Heart left ventricle (tissue), 16 donors: ENCODE measurements around the gene CLEC16A. TPM values are rescaled to one million over a fixed set of nuclear protein-coding genes. Genes with fewer than 3 reads are reported as not detected.
A peak's percentile ranks its signal among the peaks of the same experiment; 100 is the strongest.

Source experiments
- ATAC-seq, 4 donors: fragments of 200-7000 bp; cut with Tn5 transposase; one replicate each; pipeline ENCODE4 v1.9.1; 2020 to 2022; ENCODE audit warnings: moderate library complexity in 4 of 4, mild to moderate bottlenecking in 3 of 4, moderate number of reproducible peaks in 1 of 4
- DNase-seq, 5 donors: peaks; one replicate each; pipeline ENCODE4 v3.0.0-alpha.2; 2020
- H3K27ac ChIP-seq, 12 donors: fragments of 200-600 bp; sonication (generic) in 4 of 12; one replicate each; pipeline versions ENCODE4 v1.5.0 to v1.8.0; 2016 to 2022; ENCODE audit warnings: mild to moderate bottlenecking in 2 of 12
- H3K27me3 ChIP-seq, 9 donors: fragments of 200-600 bp; sonication (generic) in 2 of 9; one replicate each; pipeline versions ENCODE4 v1.5.1 to v1.8.0; 2016 to 2022; ENCODE audit warnings: mild to moderate bottlenecking in 3 of 9
- H3K36me3 ChIP-seq, 9 donors: fragments of 200-600 bp; sonication (generic) in 2 of 9; one replicate each; pipeline versions ENCODE4 v1.5.0 to v1.8.0; 2018 to 2022; ENCODE audit warnings: mild to moderate bottlenecking in 2 of 9
- H3K4me1 ChIP-seq, 12 donors: fragments of 200-600 bp; sonication (generic) in 4 of 12; one replicate each; pipeline versions ENCODE4 v1.5.0 to v1.8.0; 2016 to 2022; ENCODE audit warnings: mild to moderate bottlenecking in 3 of 12
- H3K4me3 ChIP-seq, 12 donors: fragments of 200-600 bp; sonication (generic) in 4 of 12; one replicate each; pipeline versions ENCODE4 v1.5.0 to v1.8.0; 2017 to 2022; ENCODE audit warnings: mild to moderate bottlenecking in 9 of 12, moderate library complexity in 4 of 12
- H3K9me3 ChIP-seq, 12 donors: fragments of 200-600 bp; sonication (generic) in 4 of 12; one replicate each; pipeline versions ENCODE4 v1.5.0 to v1.8.0; 2016 to 2022; ENCODE audit warnings: mild to moderate bottlenecking in 1 of 12
- CTCF ChIP-seq, 12 donors: fragments of 200-600 bp; sonication (generic) in 4 of 12; IDR thresholded peaks; one replicate each; pipeline versions ENCODE4 v1.5.0 to v1.8.0; 2018 to 2022; ENCODE audit warnings: antibody characterized with exemption in 12 of 12, mild to moderate bottlenecking in 5 of 12
- POLR2A ChIP-seq, 2 donors: fragments of 450-650 bp; IDR thresholded peaks; one replicate each; pipeline ENCODE4 v1.6.1; 2017; ENCODE audit warnings: antibody characterized with exemption in 2 of 2, mild to moderate bottlenecking in 2 of 2, moderate library complexity in 2 of 2
- WGBS, 4 donors: extraction: QIAGEN DNeasy Blood & Tissue Kit in 2 of 4; methylation state at CpG; one replicate each; pipeline versions ENCODE4 v1.1.5 to v1.1.7; 2013 to 2018; 5-methylcytosine and 5-hydroxymethylcytosine counted together
- intact Hi-C, 10 donors: fragments of 100-400 bp; cut with DNase I; formaldehyde crosslinking; loops; one replicate each; pipeline versions ENCODE4 v1.11.1 to v1.14.2; 2022
- polyA plus RNA-seq, 2 donors: library from polyadenylated mRNA; stranded (reverse); fragments of 200-250 nt; gene quantifications; one replicate each; pipeline ENCODE4 v1.2.3, GENCODE V29; 2013
- total RNA-seq, 9 donors: library from RNA; depleted of rRNA in 2 of 9; stranded (reverse); fragments of >200 nt in 2 of 9; fragmentation: NEBNext Ultra II Directional in 3 of 9; extraction: Animal tissue kit (Norgen Biotek cat#: 25700) in 3 of 9; gene quantifications; one replicate each; pipeline versions ENCODE4 v1.1.0 to v1.2.4, GENCODE V29; 2016 to 2023
- donor health status: ischemic (EF 13 %, LVEDD 7.1; RV severe dilation, severe dysfunction).
- donor health status: healthy with polysubstance abuse.
- donor health status: DM: no; HTN: yes; CAD: no.
- donor health status: DM: no; HTN: no; CAD: no.
- donor health status: ischemic (EF 25% LVEDD 6.9; RV normal size, moderate dysfunction).
- donor health status: ischemic (EF 25% LVEDD 5.7; RV mildly dilated, moderate dysfunction).
- donor health status: healthy.
- donor health status: DM: yes; HTN: yes; CAD: no.
- donor health status: ischemic (EF 35%, LVEDD 5.7; RV mildly dilated, moderate dysfunction).
- donor health status: nonischemic (EF 11% LVEDD 7.7; RV severe dilation, severe dysfunction).
- donor health status: DM: yes; HTN: yes; CAD: no.
- donor health status: PGD.
- donor health status: ischemic (EF 29% LVEDD 5.4; RV normal size, mild dysfunction).
- donor health status: nonischemic (EF 23%, LVEDD 6.1; RV moderate dilation, normal function).

The CLEC16A gene
- total and polyA plus RNA-seq, 11 donors: 13.8 to 41.1 (median 23.7) TPM

GRCh38 chr16:10990378-10990777 lies 46.0 kb downstream of the CLEC16A start:
- Histone ChIP-seq H3K4me3 (no peak overlapping the region), H3K9me3 (no peaks in the 10 kb centered on the region), H3K36me3 (peaks cover 0 to 63% (median 33%) of the 10 kb centered on the region in 9 donors), H3K4me1 (peaks cover 0 to 12% (median 1%) of the 10 kb centered on the region in 12 donors), H3K27me3 (no peaks in the 10 kb centered on the region), H3K27ac (no peak overlapping the region)
- WGBS, 4 donors: 86 to 94% (median 90%) methylated on average over 5 of the region's 5 CpGs
- DNase-seq: no peak
- no peak for ATAC-seq
- no peak for TF ChIP-seq CTCF (IDR thresholded peaks at IDR 0.05)
- TF ChIP-seq POLR2A (IDR thresholded peaks at IDR 0.05): no peak
- intact Hi-C loops: loop anchor here in 1 of 10 donors (10.0 kb wide), 1 partner anchor 94 kb away; no protein-coding TSS in a partner anchor

- Histone ChIP-seq H3K27me3 (no peaks in the 10 kb centered on the region), H3K9me3 (no peaks in the 10 kb centered on the region), H3K27ac (no peak overlapping the region), H3K36me3 (peaks cover 0 to 69% (median 36%) of the 10 kb centered on the region in 9 donors), H3K4me3 (no peak overlapping the region), H3K4me1 (peaks cover 0 to 12% (median 1%) of the 10 kb centered on the region in 12 donors)
- DNase-seq (no peak), ATAC-seq (no peak)
- intact Hi-C loops: loop anchor here in 1 of 10 donors (10.0 kb wide), 1 partner anchor 93 kb away; no protein-coding TSS in a partner anchor
- WGBS, 4 donors: 79 to 91% (median 86%) methylated on average over 4 of the region's 4 CpGs
- TF ChIP-seq CTCF (IDR thresholded peaks at IDR 0.05): no peak
- no peak for TF ChIP-seq POLR2A (IDR thresholded peaks at IDR 0.05)
Measured at GRCh38 chr16:10992112-10992511, 47.7 kb downstream of the CLEC16A start.

GRCh38 chr16:10992797-10993196 lies 48.4 kb downstream of the CLEC16A start:
- no peaks in the 10 kb centered on the region for H3K9me3 ChIP-seq
- peaks cover 0 to 69% (median 39%) of the 10 kb centered on the region in 9 donors for H3K36me3 ChIP-seq
- ATAC-seq (peak in 2 of 4 donors; percentile 41 to 76), DNase-seq (no peak)
- intact Hi-C loops: loop anchor here in 1 of 10 donors (10.0 kb wide), 1 partner anchor 92 kb away; no protein-coding TSS in a partner anchor
- no peak overlapping the region for H3K27ac ChIP-seq
- no peak overlapping the region for H3K4me3 ChIP-seq
- TF ChIP-seq CTCF (IDR thresholded peaks at IDR 0.05) (no peak), POLR2A (IDR thresholded peaks at IDR 0.05) (no peak)
- no peaks in the 10 kb centered on the region for H3K27me3 ChIP-seq
- WGBS, 4 donors: 75 to 91% (median 89%) methylated on average over 5 of the region's 5 CpGs
- H3K4me1 ChIP-seq: peaks cover 0 to 12% (median 1%) of the 10 kb centered on the region in 12 donors

- Histone ChIP-seq H3K27ac (no peak overlapping the region), H3K4me1 (peaks cover 0 to 10% (median 1%) of the 10 kb centered on the region in 12 donors), H3K36me3 (peaks cover 0 to 67% (median 41%) of the 10 kb centered on the region in 9 donors), H3K9me3 (no peaks in the 10 kb centered on the region), H3K27me3 (no peaks in the 10 kb centered on the region), H3K4me3 (no peak overlapping the region)
- intact Hi-C loops: loop anchor here in 1 of 10 donors (10.0 kb wide), 1 partner anchor 91 kb away; no protein-coding TSS in a partner anchor
- no peak for DNase-seq
- ATAC-seq: peak in 1 of 4 donors; percentile 26
- TF ChIP-seq POLR2A (IDR thresholded peaks at IDR 0.05): no peak
- no peak for TF ChIP-seq CTCF (IDR thresholded peaks at IDR 0.05)
- 75 to 87% (median 79%) methylated on average over 6 of the region's 6 CpGs for WGBS, 4 donors
Measured at GRCh38 chr16:10993649-10994048, 49.3 kb downstream of the CLEC16A start.
